GM23338 (cell line): Measurements from ENCODE around the gene GPHN. TPM values are rescaled to one million over a fixed set of nuclear protein-coding genes. Genes with fewer than 3 reads are reported as not detected.

Source experiments
- ATAC-seq: fragments of 200-7000 bp; cut with Tn5 transposase; 3 replicates; pipeline ENCODE4 v1.9.1; 2020
- DNase-seq: peaks from one replicate; pipeline ENCODE4 v3.0.0-alpha.2; 2015; ENCODE audit warnings: low spot score
- H2AFZ ChIP-seq: fragments of 200-600 bp; sonication (generic); 2 replicates; pipeline ENCODE4 v1.8.0; 2016; ENCODE audit warnings: antibody characterized with exemption, mild to moderate bottlenecking, moderate library complexity
- H3F3A ChIP-seq: fragments of 200-600 bp; sonication (generic); replicated peaks from 2 replicates; pipeline ENCODE4 v1.8.0; 2017; ENCODE audit warnings: antibody characterized with exemption, mixed run types, low read depth
- H3K27ac ChIP-seq: fragments of 200-600 bp; sonication (generic); 2 replicates; pipeline ENCODE4 v1.6.1; 2016; ENCODE audit warnings: low read depth
- H3K27me3 ChIP-seq: fragments of 200-600 bp; sonication (generic); 2 replicates; pipeline ENCODE4 v1.8.0; 2016; ENCODE audit warnings: mild to moderate bottlenecking, mixed run types, moderate library complexity; ENCODE audit not compliant: insufficient read depth
- H3K36me3 ChIP-seq: fragments of 200-600 bp; sonication (generic); 2 replicates; pipeline ENCODE4 v1.8.0; 2016; ENCODE audit warnings: mild to moderate bottlenecking; ENCODE audit not compliant: insufficient read depth
- H3K4me1 ChIP-seq: fragments of 200-600 bp; sonication (generic); 2 replicates; pipeline ENCODE4 v1.8.0; 2016; ENCODE audit warnings: mild to moderate bottlenecking, moderate library complexity; ENCODE audit not compliant: insufficient read depth
- H3K4me2 ChIP-seq: fragments of 200-600 bp; sonication (generic); 2 replicates; pipeline ENCODE4 v1.7.1; 2017; ENCODE audit warnings: mixed run types
- H3K4me3 ChIP-seq: fragments of 200-600 bp; sonication (generic); 2 replicates; pipeline ENCODE4 v1.6.1; 2016; ENCODE audit warnings: mixed run types
- H3K79me2 ChIP-seq: fragments of 200-600 bp; sonication (generic); replicated peaks from 2 replicates; pipeline ENCODE4 v1.8.0; 2017; ENCODE audit warnings: mild to moderate bottlenecking; ENCODE audit not compliant: insufficient read depth
- H3K9me2 ChIP-seq: fragments of 200-600 bp; sonication (generic); 2 replicates; pipeline ENCODE4 v1.8.0; 2017; ENCODE audit not compliant: insufficient read depth
- H4K20me1 ChIP-seq: fragments of 200-600 bp; sonication (generic); replicated peaks from 2 replicates; pipeline ENCODE4 v1.8.0; 2017; ENCODE audit warnings: mild to moderate bottlenecking; ENCODE audit not compliant: insufficient read depth
- H3K27ac Mint-ChIP-seq: 2 replicates; pipeline ENCODE4 v1.8.0; 2020; ENCODE audit warnings: inconsistent platforms, mild to moderate bottlenecking, moderate library complexity, mixed read lengths
- H3K27me3 Mint-ChIP-seq: 3 replicates; pipeline ENCODE4 v1.8.0; 2022; ENCODE audit warnings: low read depth, mild to moderate bottlenecking, moderate library complexity, mixed read lengths, inconsistent platforms; ENCODE audit not compliant: insufficient read depth, poor library complexity
- H3K36me3 Mint-ChIP-seq: 3 replicates; pipeline ENCODE4 v1.8.0; 2021; ENCODE audit warnings: low read depth, mild to moderate bottlenecking, inconsistent platforms, moderate library complexity, mixed read lengths
- H3K4me1 Mint-ChIP-seq: 3 replicates; pipeline ENCODE4 v1.8.0; 2020; ENCODE audit warnings: mild to moderate bottlenecking, inconsistent platforms, mixed read lengths
- H3K4me3 Mint-ChIP-seq: 3 replicates; pipeline ENCODE4 v1.8.0; 2021; ENCODE audit warnings: moderate library complexity, mild to moderate bottlenecking, inconsistent platforms, mixed read lengths
- H3K9me3 Mint-ChIP-seq: 3 replicates; pipeline ENCODE4 v1.8.0; 2020; ENCODE audit warnings: moderate library complexity, mild to moderate bottlenecking, inconsistent platforms, mixed read lengths
- CREB1 ChIP-seq: fragments of 250-450 bp; sonication (Bioruptor Pico); IDR thresholded peaks from 2 replicates; pipeline ENCODE4 v1.5.0; 2020; ENCODE audit warnings: low read depth, mild to moderate bottlenecking, moderate library complexity
- EZH2 ChIP-seq: fragments of 200-600 bp; sonication (generic); IDR thresholded peaks from one replicate; pipeline ENCODE4 v1.8.0; 2017; ENCODE audit warnings: antibody characterized with exemption, mild to moderate bottlenecking, low read depth; ENCODE audit not compliant: unreplicated experiment
- EZH2phosphoT487 ChIP-seq: fragments of 200-600 bp; sonication (generic); IDR thresholded peaks from one replicate; pipeline ENCODE4 v1.8.1; 2018; ENCODE audit warnings: antibody characterized with exemption; ENCODE audit not compliant: unreplicated experiment
- JUNB ChIP-seq: IDR thresholded peaks from one replicate; pipeline ENCODE4 v1.6.1; 2016; ENCODE audit warnings: antibody characterized with exemption; ENCODE audit not compliant: unreplicated experiment
- NANOG ChIP-seq: IDR thresholded peaks from 2 replicates; pipeline ENCODE4 v1.6.1; 2016; ENCODE audit warnings: antibody characterized with exemption, borderline replicate concordance
- POLR2AphosphoS5 ChIP-seq: IDR thresholded peaks from 2 replicates; pipeline ENCODE4 v1.6.1; 2016; ENCODE audit warnings: antibody characterized with exemption, low read depth
- STAT1 ChIP-seq: IDR thresholded peaks from one replicate; pipeline ENCODE4 v1.6.1; 2016; ENCODE audit warnings: antibody characterized with exemption; ENCODE audit not compliant: unreplicated experiment
- ZNF114 ChIP-seq: fragments of 250-450 bp; sonication (Bioruptor Pico); IDR thresholded peaks from 2 replicates; pipeline ENCODE4 v1.5.0; 2020; ENCODE audit warnings: mild to moderate bottlenecking, moderate library complexity
- ZNF331 ChIP-seq: fragments of 250-450 bp; sonication (Bioruptor Pico); IDR thresholded peaks from 2 replicates; pipeline ENCODE4 v1.5.0; 2020; ENCODE audit warnings: low read depth, mild to moderate bottlenecking, moderate library complexity
- polyA plus RNA-seq: library from polyadenylated mRNA; unstranded; fragments of >200 nt; fragmentation: Nextera tagmentation; extraction: Ambion mirVana; gene quantifications from 2 replicates; pipeline ENCODE4 v1.2.1, GENCODE V29; 2016
- total RNA-seq: library from RNA; depleted of rRNA; stranded (reverse); fragments of >200 nt; shearing (Covaris generic); gene quantifications from 2 replicates; pipeline ENCODE4 v1.2.3, GENCODE V29; 2014
- TF ChIP-seq, protein P1 (sequence below): IDR thresholded peaks from one replicate; pipeline ENCODE4 v1.6.1; 2018; ENCODE audit warnings: antibody characterized with exemption; ENCODE audit not compliant: unreplicated experiment
- TF ChIP-seq, protein P2 (sequence below): IDR thresholded peaks from 2 replicates; pipeline ENCODE4 v1.6.1; 2016; ENCODE audit warnings: antibody characterized with exemption
- TF ChIP-seq, protein P3 (sequence below), 2 experiments: fragments of 200-600 bp in 1 of 2; sonication (generic) in 1 of 2; conservative IDR thresholded peaks; 2 replicates each; pipeline versions ENCODE4 v1.5.1 to v1.6.1; 2016 to 2017; ENCODE audit warnings: antibody characterized with exemption in 2 of 2, low read depth in 2 of 2, mild to moderate bottlenecking in 2 of 2, moderate library complexity in 1 of 2

The GPHN gene
- total and polyA plus RNA-seq, 2 experiments from 2014 or later, result 17.6 to 20.6 TPM

DNA sequence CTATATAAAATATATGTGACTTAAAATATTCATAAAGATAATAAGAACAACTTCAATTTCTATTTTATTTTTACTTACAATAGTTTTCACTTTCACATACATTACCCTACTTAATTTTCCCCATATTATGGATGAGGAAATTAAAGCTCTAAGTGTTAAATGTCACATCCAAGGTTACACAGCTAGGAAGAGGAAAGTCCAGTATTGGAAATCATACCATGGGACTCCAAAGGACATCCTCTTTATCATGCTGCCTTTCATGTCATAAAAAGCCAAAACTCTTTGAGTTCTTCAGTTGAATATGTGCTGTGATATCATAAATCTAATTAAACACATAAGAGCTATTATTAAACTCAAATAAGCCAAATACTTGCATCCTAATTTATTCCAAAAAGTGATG lies 508.9 kb downstream of the GPHN start (continued):
- TF ChIP-seq, protein P1, sequence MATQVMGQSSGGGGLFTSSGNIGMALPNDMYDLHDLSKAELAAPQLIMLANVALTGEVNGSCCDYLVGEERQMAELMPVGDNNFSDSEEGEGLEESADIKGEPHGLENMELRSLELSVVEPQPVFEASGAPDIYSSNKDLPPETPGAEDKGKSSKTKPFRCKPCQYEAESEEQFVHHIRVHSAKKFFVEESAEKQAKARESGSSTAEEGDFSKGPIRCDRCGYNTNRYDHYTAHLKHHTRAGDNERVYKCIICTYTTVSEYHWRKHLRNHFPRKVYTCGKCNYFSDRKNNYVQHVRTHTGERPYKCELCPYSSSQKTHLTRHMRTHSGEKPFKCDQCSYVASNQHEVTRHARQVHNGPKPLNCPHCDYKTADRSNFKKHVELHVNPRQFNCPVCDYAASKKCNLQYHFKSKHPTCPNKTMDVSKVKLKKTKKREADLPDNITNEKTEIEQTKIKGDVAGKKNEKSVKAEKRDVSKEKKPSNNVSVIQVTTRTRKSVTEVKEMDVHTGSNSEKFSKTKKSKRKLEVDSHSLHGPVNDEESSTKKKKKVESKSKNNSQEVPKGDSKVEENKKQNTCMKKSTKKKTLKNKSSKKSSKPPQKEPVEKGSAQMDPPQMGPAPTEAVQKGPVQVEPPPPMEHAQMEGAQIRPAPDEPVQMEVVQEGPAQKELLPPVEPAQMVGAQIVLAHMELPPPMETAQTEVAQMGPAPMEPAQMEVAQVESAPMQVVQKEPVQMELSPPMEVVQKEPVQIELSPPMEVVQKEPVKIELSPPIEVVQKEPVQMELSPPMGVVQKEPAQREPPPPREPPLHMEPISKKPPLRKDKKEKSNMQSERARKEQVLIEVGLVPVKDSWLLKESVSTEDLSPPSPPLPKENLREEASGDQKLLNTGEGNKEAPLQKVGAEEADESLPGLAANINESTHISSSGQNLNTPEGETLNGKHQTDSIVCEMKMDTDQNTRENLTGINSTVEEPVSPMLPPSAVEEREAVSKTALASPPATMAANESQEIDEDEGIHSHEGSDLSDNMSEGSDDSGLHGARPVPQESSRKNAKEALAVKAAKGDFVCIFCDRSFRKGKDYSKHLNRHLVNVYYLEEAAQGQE, result no peak
- TF ChIP-seq JUNB, result no peak
- TF ChIP-seq EZH2, result no peak
- no peak for TF ChIP-seq EZH2phosphoT487
- TF ChIP-seq ZNF114 (CRISPR knock-in tag), result no peak
- no peak for TF ChIP-seq POLR2AphosphoS5
- TF ChIP-seq NANOG, result no peak
- no peak for TF ChIP-seq STAT1
- TF ChIP-seq, protein P2, sequence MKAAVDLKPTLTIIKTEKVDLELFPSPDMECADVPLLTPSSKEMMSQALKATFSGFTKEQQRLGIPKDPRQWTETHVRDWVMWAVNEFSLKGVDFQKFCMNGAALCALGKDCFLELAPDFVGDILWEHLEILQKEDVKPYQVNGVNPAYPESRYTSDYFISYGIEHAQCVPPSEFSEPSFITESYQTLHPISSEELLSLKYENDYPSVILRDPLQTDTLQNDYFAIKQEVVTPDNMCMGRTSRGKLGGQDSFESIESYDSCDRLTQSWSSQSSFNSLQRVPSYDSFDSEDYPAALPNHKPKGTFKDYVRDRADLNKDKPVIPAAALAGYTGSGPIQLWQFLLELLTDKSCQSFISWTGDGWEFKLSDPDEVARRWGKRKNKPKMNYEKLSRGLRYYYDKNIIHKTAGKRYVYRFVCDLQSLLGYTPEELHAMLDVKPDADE, result no peak
- TF ChIP-seq, protein P3, sequence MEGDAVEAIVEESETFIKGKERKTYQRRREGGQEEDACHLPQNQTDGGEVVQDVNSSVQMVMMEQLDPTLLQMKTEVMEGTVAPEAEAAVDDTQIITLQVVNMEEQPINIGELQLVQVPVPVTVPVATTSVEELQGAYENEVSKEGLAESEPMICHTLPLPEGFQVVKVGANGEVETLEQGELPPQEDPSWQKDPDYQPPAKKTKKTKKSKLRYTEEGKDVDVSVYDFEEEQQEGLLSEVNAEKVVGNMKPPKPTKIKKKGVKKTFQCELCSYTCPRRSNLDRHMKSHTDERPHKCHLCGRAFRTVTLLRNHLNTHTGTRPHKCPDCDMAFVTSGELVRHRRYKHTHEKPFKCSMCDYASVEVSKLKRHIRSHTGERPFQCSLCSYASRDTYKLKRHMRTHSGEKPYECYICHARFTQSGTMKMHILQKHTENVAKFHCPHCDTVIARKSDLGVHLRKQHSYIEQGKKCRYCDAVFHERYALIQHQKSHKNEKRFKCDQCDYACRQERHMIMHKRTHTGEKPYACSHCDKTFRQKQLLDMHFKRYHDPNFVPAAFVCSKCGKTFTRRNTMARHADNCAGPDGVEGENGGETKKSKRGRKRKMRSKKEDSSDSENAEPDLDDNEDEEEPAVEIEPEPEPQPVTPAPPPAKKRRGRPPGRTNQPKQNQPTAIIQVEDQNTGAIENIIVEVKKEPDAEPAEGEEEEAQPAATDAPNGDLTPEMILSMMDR (conservative IDR thresholded peaks at IDR 0.05; ENCODE audit: low read depth in 2 of 2), result no peak
- TF ChIP-seq CREB1 (CRISPR knock-in tag), result no peak

- no peaks in the 10 kb centered on the region for H3K36me3 ChIP-seq
- DNase-seq (no peak), ATAC-seq (no peak)
- Mint-ChIP-seq H3K4me1 (no peaks in the 10 kb centered on the region), H3K36me3 (no peaks in the 10 kb centered on the region), H3K27me3 (no peaks in the 10 kb centered on the region), H3K4me3 (no peak overlapping the region), H3K27ac (no peak overlapping the region), H3K9me3 (no peaks in the 10 kb centered on the region)
- no peaks in the 10 kb centered on the region; the same call in 1 of the 2 replicates for H3K4me1 ChIP-seq
- no peaks in the 10 kb centered on the region for H3F3A ChIP-seq
- no peaks in the 10 kb centered on the region for H3K79me2 ChIP-seq
- no peak overlapping the region for H2AFZ ChIP-seq
- TF ChIP-seq, protein P3 (conservative IDR thresholded peaks at IDR 0.05; ENCODE audit: low read depth in 2 of 2), result no peak
- no peak for TF ChIP-seq ZNF331 (CRISPR knock-in tag)
- 0 out of 2 replicates have a peak, but pooled peaks cover 2% of the 10 kb centered on the region for H3K9me2 ChIP-seq
- no peak overlapping the region for H3K4me3 ChIP-seq
- H3K4me2 ChIP-seq, result no peak overlapping the region
- no peaks in the 10 kb centered on the region for H4K20me1 ChIP-seq
- no peaks in the 10 kb centered on the region for H3K27me3 ChIP-seq
- H3K27ac ChIP-seq, result no peak overlapping the region
Measured at GRCh38 chr14:67018720-67019119, 510.8 kb downstream of the GPHN start.
